Stimulated activated CD4-positive, alpha-beta T cell treated with anti-CD3 and anti-CD28 coated beads, Interleukin-2, amount 100 ng/mL, for 24 hours (primary cell): ENCODE data around the gene SLX4IP.

Experiments used
- DNase-seq, 2 donors: peaks; one replicate each; pipeline ENCODE4 v3.0.0-alpha.2; 2020

SLX4IP gene

GRCh38 chr20:10524034-10524476 is 89.0 kb downstream of the SLX4IP start:
- no peak for DNase-seq

DNA sequence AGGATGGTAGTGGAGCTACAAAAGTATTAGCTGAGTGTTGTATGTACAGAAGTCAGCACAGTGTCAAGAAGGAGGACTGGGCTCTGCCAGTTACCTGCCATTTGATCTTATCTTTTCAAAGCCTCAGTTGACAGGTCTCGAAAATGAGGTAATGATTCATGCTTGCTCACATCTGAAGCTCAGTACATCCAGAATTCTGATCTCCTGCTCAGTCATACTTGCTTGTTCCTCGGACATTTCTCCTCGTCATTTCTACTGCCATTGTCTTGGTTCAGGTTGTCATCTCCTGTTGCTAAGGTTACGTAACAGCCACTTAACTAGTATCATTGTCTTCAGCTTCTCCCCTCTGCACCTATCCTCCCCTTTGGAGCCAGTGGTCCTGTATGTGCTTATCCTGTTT is 89.5 kb downstream of the SLX4IP start:
- DNase-seq = no peak

DNA sequence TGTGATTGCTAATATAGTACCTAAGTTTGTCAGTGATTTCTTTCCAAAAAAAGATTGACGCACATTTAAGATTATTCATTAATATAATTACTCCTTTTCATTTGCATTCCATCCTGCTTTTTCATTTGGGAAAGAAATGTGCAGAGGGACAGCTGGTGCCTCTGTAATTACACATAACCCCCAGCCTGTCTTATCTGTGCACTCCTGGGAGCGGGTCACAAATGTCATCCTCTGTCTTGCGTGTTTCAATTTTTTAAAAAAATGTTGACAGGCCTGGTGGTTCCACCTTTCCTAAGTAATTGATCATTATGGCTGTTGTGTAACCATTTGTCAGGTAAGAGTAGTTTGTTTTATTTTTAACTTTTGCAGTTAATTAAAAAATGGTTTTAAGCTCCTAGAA is 92.7 kb downstream of the SLX4IP start:
- no peak for DNase-seq

DNA sequence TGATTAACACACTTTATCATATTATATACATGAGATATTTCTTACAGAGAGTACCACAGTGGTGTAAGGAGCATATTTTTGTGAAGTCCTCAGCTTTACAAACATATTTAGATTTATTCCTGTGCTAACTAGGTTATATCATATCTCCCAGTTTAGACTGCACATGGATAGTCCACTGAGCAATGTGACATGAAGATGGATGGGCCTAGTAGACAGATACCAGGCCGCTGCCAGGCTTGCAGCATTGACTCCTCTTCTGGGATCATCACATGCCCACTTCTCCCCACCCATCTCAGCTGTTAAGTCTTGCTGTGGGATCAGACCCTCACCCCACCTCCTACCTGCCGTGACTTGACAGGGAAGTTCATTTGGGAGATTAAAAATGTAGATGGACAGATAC is 95.8 kb downstream of the SLX4IP start:
- DNase-seq = no peak

DNA sequence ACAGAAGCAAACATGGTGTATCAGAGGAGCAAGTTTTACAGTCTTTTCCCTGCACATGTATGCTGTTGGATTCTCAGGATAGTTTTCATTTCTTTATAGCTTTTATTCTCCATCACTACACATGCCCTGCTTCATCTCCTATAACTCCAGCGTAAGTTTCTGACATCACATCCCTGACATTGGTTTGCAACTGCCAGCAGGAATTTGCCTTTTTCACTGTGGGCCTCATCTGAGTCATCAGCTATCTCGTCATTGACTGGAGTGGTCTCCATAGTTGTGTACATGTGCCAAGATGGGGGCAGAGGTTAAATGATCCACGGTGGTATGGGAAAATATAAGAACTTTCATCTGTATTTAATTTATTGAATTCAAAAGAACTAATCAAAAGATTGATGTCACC is 96.7 kb downstream of the SLX4IP start:
- no peak for DNase-seq

DNA sequence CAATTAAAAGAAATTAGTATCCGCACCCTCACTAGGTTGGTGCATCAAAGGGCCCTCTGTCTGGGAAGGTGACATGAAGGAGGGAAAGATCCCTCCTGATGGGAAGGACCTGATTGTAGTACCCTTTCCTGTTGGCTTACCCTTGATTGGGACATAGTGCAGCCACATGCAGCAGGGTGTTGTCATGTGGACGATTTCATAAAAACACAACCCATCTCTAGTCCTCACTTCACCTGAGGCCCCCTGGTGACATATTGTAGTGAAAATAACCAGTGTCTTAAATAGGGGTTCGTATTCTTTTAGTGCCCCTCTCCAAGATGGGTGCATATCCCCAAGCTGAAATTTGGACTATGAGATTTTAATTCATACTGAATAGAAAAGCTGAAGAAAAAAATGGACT is 97.3 kb downstream of the SLX4IP start:
- DNase-seq = no peak

- DNase-seq = peak in 1 of 2 donors; percentile 22
Measured at GRCh38 chr20:10536531-10536930, 101.4 kb downstream of the SLX4IP start.

GRCh38 chr20:10537850-10538480 is 102.9 kb downstream of the SLX4IP start:
- DNase-seq = no peak

DNA sequence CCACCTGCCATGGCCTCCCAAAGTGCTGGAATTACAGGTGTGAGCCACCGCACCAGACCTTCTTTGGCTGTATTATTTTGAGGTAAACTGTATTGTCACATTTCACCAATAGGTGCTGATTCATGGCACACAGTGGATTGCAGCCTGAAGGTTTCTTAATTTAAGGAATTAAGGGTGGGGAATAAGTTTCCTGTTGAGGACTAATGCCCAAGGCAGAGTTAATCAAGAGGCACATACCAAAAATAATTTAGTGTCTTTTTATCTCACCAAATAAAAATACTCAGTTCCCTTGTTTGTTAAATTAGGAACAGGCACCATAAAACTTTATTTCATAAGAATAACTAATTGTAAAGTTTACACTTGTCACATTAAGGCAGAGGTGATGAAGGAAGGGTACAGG is 103.7 kb downstream of the SLX4IP start:
- no peak for DNase-seq

GRCh38 chr20:10539818-10540553 is 104.9 kb downstream of the SLX4IP start:
- no peak for DNase-seq

GRCh38 chr20:10540636-10541493 is 105.8 kb downstream of the SLX4IP start:
- no peak for DNase-seq

- no peak for DNase-seq
Measured at GRCh38 chr20:10541668-10542411, 106.7 kb downstream of the SLX4IP start.

- DNase-seq = no peak
Measured at GRCh38 chr20:10542442-10542841, 107.3 kb downstream of the SLX4IP start.

GRCh38 chr20:10543480-10543879 is 108.4 kb downstream of the SLX4IP start:
- DNase-seq = no peak

DNA sequence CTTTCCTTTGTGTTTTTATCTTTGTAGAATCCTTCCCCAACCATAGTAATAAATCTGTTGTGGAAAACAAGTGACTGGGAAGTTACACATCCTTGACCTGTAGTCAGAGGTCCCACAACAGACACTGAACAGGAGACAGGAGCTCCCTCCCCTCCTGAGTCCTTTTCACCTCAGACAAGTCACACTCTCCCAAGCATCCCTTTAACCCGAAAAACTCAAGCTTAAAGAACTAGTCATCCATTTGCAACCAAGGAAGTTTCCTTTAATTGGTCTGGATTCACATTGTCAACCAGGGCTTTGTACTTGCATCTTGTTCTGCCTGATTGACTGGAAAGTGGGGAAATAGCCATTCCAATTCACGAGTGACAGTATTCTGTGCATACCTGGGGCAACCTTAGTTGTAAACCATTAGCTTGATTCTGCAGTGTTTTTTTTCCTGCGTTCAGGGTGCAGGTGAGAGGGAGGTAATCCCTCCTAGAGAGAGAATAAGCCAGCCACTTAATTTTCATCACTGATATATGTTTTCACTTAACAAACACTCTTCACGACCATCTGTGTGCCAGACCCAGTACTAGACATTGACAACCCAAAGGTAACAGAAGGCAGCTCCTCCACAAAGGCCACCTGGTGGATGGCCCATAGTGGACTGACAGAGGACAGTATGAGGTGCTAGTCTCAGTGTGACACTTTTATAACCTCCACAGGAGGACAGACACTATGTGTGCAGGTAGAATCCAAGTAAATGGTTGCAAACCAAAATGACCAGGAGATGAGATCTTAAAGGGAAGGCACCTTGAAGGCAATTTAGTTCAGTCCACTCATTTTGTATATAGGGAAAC is 112.4 kb downstream of the SLX4IP start:
- no peak for DNase-seq

DNA sequence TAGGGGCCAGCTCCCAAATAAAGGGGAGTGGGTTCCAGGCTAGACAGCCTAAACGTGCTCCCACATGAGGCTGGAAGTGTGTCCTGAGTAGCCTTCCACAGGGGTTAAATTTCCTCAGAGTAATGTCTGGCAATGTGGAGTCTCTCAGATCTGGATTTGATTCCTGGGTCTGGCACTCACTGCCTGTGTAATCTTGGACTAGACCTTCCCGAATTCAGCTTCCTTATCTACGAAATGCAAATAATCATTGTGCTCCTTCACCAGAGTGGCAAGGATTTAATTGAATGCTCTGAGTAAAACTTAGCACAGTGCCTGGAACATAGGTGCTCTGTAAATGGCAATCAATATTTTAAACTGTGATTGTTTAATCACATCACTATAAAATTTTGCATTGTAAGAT is 114.4 kb downstream of the SLX4IP start:
- no peak for DNase-seq

DNA sequence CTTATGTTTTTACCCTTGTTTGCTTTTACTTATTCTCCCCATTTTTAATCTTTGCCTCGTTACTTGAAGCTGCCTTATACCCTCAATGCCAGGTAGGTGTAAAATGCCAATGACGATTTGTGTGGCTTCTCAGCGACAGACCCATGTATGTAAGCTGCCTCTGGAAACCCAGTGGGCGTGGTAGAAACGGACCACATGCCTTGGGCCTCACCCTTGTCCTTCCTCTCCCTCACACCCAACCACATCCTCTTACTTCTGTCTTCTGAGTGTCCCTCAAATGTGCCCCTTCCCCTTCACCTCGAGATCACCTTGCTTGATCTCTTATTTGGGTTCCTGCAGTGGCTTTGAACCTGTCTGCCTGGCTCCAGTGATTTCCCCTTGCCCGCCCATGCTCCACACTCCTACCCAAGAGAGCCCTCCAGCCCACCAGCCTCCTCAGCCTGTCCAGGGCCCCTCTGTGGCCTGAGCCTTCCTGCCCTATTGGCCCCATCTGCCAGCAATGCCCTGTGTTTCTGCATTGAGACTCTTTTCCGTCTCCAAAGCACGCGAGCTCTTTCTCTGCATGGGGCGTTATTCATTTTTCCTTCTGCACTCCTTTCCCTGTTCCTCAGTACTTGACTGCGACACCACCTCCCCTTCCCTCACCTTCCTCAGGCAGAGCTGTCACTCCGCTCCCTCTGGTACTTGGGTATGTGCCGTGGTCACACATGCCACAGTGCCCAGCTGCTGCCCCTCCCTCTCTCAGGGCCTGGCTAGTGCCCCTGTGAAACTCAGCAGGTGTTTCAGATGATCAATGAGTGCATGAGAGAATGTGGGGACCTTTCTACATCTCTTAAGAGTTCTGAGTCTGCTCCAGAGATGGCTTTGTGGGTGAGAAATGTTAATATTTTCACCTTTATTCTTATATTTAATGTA is 115.4 kb downstream of the SLX4IP start:
- no peak for DNase-seq

GRCh38 chr20:10551732-10552724 is 116.9 kb downstream of the SLX4IP start:
- peak; percentile 20 to 32 for DNase-seq

- DNase-seq = peak; percentile 44 to 55
Measured at GRCh38 chr20:10553326-10553984, 118.3 kb downstream of the SLX4IP start.
